ENCODE results near the gene PRICKLE1.

DNA sequence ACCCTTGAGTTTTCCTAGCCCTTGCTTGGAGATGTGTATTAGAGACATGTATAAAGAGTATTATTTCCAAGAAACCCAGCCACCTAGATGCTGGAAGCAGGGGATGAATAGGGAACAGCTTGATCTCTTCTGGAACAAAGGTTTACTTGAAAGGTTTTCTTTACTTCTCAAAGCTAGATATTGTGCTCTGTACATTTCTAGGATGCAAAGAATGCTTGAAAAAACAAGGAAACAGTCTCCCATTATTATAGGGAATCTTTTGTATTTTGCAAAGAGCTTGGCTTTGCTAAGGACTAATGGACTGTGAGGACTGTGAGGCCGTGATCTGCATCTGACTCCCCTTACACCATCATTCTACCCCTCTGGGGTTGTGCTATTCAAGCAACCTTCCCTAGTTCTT is 77.9 kb downstream of the PRICKLE1 start:
- TF ChIP-seq CTCF (IDR thresholded peaks at IDR 0.05) (no peak), POLR2A (IDR thresholded peaks at IDR 0.05) (no peak), POLR2AphosphoS5 (IDR thresholded peaks at IDR 0.05) (no peak)

All from breast epithelium (tissue), 3 donors.